ENCODE data around the gene TCF25. TPM values are rescaled to one million over a fixed set of nuclear protein-coding genes. Genes with fewer than 3 reads are reported as not detected.

The TCF25 gene
- total RNA-seq, 4 donors from 2014 or later = 60.3 to 221 (median 126) TPM

- Histone ChIP-seq H3K4me3 (no peak overlapping the region), H3K4me1 (no peaks in the 10 kb centered on the region), H3K27me3 (no peaks in the 10 kb centered on the region), H3K27ac (no peak overlapping the region), H3K9me3 (no peaks in the 10 kb centered on the region), H3K36me3 (no peaks in the 10 kb centered on the region)
- no peak for TF ChIP-seq POLR2A (IDR thresholded peaks at IDR 0.05)
- no peak for TF ChIP-seq CTCF (IDR thresholded peaks at IDR 0.05)
- DNase-seq = no peak
- intact Hi-C loops (cut with DNase I; ENCODE audit: low total_unique reads) = no loop called here
These were observed 64.9 kb downstream of the TCF25 start for GRCh38 chr16:89938175-89938885.

GRCh38 chr16:89944773-89945172, 71.4 kb downstream of the TCF25 start:
- Histone ChIP-seq H3K9me3 (no peaks in the 10 kb centered on the region), H3K36me3 (no peaks in the 10 kb centered on the region), H3K27me3 (no peaks in the 10 kb centered on the region), H3K27ac (no peak overlapping the region), H3K4me3 (no peak overlapping the region), H3K4me1 (peaks cover 0 to 7% of the 10 kb centered on the region in 2 donors)
- DNase-seq = no peak
- intact Hi-C loops (cut with DNase I; ENCODE audit: low total_unique reads) = loop anchor here (5.0 kb wide), 1 partner anchor 237 kb away; no protein-coding TSS in a partner anchor
- TF ChIP-seq POLR2A (IDR thresholded peaks at IDR 0.05) (no peak), CTCF (IDR thresholded peaks at IDR 0.05) (no peak)

GRCh38 chr16:89945654-89946053, 72.3 kb downstream of the TCF25 start:
- TF ChIP-seq CTCF (IDR thresholded peaks at IDR 0.05) = no peak
- no peak for DNase-seq
- peaks cover 0 to 9% of the 10 kb centered on the region in 2 donors for H3K4me1 ChIP-seq
- no peak overlapping the region for H3K27ac ChIP-seq
- intact Hi-C loops (cut with DNase I; ENCODE audit: low total_unique reads) = loop anchor here (5.0 kb wide), 1 partner anchor 238 kb away; no protein-coding TSS in a partner anchor
- H3K36me3 ChIP-seq = no peaks in the 10 kb centered on the region
- H3K4me3 ChIP-seq = no peak overlapping the region
- H3K9me3 ChIP-seq = no peaks in the 10 kb centered on the region
- H3K27me3 ChIP-seq = no peaks in the 10 kb centered on the region

GRCh38 chr16:89946515-89946914, 73.1 kb downstream of the TCF25 start:
- intact Hi-C loops (cut with DNase I; ENCODE audit: low total_unique reads) = loop anchor here (5.0 kb wide), 1 partner anchor 239 kb away; no protein-coding TSS in a partner anchor
- TF ChIP-seq CTCF (IDR thresholded peaks at IDR 0.05) = no peak
- TF ChIP-seq POLR2A (IDR thresholded peaks at IDR 0.05) = no peak
- Histone ChIP-seq H3K27me3 (no peaks in the 10 kb centered on the region), H3K36me3 (no peaks in the 10 kb centered on the region), H3K9me3 (no peaks in the 10 kb centered on the region), H3K4me3 (no peak overlapping the region), H3K27ac (no peak overlapping the region), H3K4me1 (peaks cover 0 to 9% of the 10 kb centered on the region in 2 donors)
- DNase-seq = no peak

GRCh38 chr16:89949121-89949742, 75.8 kb downstream of the TCF25 start:
- H3K9me3 ChIP-seq = no peaks in the 10 kb centered on the region
- H3K36me3 ChIP-seq = no peaks in the 10 kb centered on the region
- H3K4me1 ChIP-seq = peaks cover 0 to 9% of the 10 kb centered on the region in 2 donors
- H3K4me3 ChIP-seq = peak overlapping the region; percentile 48 to 71
- peak overlapping the region; percentile 59 to 69 for H3K27ac ChIP-seq
- TF ChIP-seq POLR2A (IDR thresholded peaks at IDR 0.05) = no peak
- no peak for TF ChIP-seq CTCF (IDR thresholded peaks at IDR 0.05)
- DNase-seq = no peak
- H3K27me3 ChIP-seq = no peaks in the 10 kb centered on the region
- intact Hi-C loops (cut with DNase I; ENCODE audit: low total_unique reads) = loop anchor here (5.0 kb wide), 1 partner anchor 242 kb away; no protein-coding TSS in a partner anchor

Measured in uterus (tissue), 4 donors.